ENCODE data around the gene MICAL2.
A peak's percentile ranks its signal among the peaks of the same experiment; 100 is the strongest.

The MICAL2 gene

DNA sequence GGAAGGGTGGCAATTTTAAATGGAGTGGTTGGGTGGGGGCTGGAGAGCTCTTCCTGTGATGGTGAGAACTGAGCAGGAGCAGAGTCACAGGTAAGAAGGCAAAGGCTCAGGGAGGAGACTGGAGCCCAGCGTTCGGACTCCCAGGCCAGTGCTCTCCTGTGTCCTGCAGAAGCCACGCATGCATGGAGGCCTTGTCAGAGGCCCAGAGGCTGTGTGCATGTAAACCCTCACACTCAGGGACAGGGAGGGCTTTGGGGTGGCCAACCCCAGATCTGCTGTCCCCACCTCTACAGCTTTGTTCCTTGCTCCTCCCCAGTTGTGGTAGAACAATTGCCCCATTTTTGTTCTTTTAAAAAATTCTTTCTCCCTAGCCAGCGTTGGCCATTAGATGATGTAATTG, 136.6 kb downstream of the MICAL2 start:
- DNase-seq (ENCODE audit: low read depth) = no peak

DNA sequence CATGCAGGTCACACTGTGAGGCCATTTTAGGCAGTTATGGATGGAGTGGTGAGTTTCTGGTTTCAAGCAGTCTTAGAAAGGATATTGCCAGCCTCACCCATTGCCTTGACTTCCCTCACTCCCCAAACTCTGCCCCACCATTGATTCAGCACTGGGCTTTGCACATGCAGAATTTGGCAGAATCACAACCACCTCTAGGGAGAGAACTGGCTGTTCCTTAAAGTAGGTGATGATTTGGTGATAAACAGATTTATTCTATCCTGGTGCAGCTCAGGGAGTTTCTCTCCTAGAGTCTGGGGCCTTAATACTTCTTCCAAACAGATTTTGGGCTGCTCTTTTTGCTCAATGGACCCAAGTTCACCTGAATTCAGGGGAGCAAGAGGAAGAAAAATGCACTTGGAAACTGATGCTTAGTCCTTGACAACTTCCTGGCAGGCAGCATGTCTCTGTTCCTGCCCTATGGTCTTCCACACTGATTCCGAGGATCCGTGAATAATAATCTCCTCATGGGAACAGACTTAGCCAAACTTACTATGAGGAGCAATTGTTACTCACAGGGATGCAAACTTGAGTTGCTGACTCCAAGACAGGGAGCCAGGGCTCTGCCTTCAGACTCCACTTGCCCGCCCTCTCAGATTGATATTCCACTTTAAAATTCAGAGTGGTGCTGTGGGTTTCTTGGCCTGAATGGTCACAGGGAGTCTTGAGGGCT, 137.3 kb downstream of the MICAL2 start:
- no peak for DNase-seq (ENCODE audit: low read depth)

DNA sequence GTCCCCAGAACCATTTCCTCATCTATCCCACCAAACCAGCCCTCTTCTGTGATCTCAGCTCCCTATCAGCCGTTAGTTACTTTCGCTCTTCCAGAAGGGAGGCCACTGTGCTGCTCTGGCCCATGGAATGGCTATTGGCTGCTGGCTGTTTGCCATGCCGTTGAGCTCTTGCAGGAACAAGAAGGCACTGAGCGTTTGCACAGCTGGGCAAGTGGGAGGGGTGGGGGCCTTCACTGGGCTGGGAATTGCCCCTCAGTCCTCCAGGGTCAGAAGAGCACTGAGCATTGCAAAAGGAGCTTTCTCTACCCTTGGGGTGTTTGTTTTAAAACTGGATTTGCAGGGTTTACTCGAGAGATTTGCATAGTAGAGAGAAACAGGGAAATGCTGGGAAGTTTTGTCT, 137.9 kb downstream of the MICAL2 start:
- DNase-seq (ENCODE audit: low read depth) = no peak

DNA sequence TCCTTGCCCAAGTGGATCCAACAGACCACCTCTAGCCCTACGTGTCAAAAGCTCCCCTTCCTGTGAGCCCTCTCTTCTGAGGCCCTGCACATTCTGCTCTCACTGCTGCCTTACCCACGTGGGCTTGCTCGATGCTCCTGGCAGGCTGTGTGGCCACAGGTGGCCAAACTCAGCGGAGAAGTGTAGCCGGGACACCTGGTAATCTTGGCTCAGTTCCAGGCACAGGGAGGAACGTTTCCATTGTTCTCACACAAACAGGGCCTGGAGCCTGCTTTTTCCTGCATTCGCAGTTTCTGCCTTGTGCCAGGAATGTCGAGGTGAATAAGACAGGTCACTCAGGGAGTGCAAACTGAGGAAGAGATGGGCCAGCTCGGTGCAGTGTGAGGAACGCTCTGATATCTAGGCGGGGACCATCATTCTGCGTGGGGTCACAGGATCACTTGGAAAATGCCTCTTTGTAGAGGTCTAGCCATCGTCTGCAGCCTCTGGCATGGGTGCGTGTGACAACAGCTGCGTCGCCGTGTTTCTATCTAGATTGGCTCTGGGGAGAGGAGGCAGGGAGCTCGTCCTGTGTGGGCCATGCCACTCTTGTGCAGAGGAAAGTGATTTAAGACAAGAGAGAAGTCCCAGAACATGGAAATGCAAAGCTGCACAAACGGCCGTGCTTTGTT, 139.3 kb downstream of the MICAL2 start:
- no peak for DNase-seq (ENCODE audit: low read depth)

DNA sequence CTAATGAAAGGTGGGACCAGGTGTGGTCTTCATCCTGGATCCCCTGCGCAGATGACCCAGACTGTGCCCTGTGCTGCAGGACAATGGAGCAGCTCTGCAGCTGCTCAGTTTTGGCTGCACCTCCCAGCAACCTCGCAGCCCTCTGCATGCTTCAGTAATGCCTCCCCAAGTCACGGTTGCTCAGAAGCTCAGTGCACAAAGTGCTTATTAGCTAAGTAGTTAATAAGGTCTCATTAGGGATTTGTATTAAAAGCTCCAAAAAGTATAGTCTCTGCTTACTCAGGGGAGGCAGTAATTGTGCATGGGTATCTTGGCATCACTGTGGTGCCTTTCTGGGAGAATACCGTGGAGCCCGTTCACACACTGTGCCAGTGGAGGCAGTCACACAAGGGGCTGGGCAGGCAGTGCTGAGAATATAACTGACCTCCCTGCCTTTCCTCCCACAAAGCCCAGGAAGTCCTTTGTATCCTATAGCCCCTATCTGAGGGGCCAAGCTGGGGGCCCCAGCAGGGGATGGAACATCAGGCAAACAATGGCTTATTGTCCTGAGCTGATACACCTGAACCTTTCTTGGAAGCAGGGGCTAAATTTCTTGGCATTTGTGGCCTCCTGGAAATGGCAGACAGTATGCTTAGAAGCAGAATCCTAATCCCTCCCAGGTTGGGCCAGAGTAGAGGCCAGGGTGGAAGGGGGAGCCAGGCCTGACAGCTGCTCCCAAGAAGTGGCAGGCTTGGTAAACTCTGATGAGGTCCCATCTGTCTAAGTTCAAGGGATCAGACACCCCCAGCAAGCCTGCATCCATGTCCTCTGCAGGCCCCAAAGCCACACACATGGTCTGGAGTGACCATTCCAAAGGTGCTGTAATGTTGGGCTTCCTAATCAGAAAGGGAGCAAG, 141.5 kb downstream of the MICAL2 start:
- DNase-seq (ENCODE audit: low read depth) = no peak

DNA sequence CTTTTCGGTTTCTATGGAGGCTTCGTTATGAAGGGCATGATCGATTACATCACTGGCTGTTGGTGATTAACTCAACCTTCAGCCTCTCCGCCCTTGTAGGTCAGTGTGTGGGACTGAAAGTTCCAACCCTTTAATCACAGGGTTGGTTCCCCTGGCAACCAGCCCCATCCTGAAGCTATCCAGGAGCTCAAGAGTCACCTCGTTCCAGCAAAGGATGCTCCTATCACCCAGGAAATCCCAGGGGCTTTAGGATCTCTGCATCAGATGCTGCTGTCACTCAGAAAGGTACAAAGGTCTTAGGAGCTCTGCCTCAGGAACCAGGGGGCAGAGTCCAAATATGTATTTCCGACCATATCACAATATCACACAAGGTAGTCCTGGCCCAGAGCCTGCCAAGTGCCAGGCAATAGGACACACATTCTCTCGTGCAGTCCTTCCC, 143.5 kb downstream of the MICAL2 start:
- no peak for DNase-seq (ENCODE audit: low read depth)

DNA sequence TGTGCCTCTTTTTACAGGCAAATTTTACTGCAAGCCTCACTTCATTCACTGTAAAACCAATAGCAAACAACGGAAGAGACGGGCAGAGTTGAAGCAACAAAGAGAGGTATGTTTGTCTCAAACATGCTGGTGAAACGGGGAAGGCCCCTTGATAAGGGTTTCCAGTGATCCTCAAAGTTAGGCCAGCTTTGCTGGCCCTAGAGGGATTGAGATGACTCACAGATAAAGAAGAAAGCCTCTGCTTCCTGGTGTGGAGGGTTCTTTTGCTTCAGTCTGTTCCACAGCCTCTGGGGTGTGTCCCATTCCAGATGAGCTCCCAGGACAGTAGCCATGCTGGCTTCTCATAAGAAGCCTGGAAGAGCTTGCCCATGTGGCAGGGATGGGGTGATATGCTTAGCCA, 148.1 kb downstream of the MICAL2 start:
- peak; percentile 34 for DNase-seq (ENCODE audit: low read depth)

DNA sequence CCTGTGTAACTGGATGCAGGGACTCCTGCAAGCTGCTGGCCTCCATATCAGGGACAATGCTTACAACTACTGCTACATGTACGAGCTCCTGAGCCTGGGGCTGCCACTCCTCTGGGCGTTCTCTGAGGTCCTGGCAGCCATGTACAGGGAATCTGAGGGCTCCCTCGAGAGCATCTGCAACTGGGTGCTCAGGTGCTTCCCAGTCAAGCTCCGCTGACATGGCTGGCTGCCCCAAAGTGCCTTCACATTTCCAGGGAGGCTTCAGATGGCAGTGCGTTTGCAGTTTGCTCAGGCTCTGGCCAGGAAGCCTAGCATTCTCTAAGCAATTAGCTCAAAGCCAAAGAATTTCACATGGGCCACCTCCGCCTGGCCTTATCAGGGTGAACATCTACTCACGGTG, 149.6 kb downstream of the MICAL2 start:
- no peak for DNase-seq (ENCODE audit: low read depth)

DNA sequence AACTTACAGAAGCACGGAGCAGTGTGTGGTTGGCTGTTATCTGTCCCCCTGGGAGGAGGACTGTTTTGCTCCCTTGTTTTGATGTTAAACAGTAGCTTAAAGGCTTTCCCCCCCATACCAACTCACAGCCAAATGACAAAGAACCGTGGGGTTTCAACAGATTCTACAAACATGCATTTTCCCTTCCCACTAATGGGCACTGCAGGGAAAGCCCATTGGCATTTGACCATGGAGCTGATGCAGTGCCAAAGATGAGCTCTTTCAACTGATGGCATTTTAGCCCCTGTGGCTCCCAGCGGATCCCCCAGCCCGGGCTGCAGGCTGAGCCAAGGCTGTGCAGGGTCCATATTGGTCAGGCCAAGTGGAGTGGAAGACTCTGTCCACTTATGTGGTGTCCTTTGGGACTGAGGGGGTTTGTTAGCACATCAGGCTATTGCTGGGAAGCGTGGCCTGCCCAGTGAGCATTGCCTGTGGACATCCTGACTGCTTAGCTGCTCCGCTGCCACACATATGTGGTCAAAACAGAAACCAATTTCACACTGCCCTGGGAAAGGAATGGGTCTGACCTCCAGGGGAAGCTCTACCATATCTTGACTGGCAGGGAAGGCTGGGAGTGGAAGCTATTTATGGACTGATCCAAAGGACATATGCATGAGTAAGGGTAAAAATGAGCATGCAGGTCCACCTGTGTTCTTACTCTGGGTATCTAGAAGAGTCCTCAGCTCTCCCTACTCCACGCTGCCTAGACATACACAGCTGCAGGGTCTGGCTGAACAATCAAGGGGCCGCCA, 150.5 kb downstream of the MICAL2 start:
- no peak for DNase-seq (ENCODE audit: low read depth)

DNA sequence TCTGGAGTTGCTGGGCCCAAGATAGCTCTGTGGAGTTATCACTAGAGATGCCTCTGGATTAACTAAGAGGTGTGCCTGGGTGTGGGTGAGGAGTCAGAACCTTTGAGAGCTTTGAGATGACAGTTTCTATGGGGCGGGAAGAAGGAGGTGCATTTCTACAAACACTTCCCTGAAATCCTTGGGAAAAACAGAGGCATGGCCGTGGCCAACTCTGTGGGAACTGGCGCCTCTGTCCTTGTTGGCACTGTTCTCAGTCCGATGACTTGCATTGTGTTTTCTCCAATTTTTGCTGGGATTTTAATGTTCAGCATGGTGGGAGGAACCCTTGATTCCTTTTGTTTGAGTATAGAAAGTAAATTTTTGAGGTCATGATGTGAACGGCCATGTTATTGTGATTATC, 151.2 kb downstream of the MICAL2 start:
- DNase-seq (ENCODE audit: low read depth) = no peak

DNA sequence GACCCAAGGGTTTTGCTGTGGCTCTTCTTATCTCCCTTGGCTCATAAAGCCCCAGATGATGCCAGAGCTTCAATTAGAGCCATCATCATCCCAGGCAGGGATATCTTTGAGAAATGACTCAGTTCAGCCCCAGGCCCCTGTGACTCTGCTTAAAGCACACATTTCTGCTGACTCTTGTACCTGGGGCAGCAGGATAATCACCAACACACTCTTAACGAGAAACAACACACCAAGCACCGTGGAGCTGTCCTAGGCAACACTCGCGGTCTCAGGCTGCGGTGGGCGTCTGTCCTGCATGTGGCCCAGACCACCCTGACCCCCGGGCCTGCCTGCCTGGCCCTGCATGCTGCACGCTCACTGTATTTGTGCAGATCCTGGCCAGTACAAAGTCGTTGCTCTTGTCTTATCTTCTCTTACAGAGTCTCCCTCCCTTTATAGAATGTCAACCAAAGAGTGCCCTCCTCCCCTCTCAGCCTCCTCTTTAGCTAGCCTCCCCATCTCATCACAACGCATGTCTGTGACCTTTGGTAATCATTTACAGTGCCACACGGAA, 152.8 kb downstream of the MICAL2 start:
- no peak for DNase-seq (ENCODE audit: low read depth)

DNA sequence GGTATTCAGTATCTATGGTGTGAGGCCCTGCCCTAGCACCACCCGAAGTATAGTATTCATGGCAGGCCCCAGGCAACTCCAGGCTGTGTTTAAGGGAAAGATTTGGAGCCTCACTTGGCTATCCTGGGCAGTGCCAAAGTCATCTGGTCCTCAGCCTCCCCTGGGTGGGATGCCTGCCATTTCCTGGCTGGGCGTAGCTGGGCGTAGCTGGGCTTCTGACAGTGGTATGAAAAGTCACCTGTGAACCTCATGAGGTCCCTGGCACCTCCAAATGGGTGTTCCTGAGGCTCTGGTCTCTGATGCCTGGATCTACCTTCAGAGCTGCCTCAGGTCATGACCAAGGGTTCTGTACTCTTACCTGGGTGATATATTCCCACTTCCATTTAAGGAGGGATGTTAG, 154.0 kb downstream of the MICAL2 start:
- DNase-seq (ENCODE audit: low read depth) = no peak

DNA sequence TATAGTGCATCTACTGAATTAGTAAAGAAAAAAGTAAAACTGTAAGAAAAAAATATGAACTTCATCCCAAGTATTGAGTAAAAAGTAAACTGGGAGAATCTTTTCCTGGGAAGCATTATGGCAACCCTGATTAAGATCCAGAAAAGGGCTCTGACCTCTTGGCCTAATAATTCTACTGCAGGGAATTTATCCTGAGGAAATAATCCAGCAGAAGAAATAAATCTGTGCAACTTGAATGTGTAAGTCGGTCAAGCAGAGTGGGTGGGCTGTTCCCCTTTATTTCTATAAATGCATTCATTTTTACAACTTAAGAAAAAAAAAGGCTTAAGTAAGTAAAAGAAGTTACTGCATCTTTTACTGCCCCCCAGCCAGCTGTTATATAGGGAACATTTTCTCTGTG, 155.7 kb downstream of the MICAL2 start:
- no peak for DNase-seq (ENCODE audit: low read depth)

DNA sequence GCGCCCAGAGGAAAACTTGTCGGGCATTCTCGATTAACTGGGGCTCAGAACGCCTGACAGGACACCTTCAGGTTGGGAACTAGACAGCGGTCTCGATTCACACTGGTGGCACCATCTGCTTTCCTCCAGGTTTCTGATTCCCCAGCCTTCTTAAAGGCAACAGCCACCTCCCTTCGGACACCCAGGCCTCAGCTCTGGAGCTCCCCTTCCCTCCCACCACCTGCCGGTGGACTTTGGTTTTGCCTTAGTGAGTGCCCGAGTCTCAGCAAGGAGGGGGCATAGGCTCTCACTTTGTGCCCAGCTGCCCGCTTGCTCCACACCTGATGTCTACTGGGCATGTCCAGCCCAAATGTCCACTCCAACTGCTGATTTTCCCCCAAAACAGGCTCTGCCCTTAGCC, 156.6 kb downstream of the MICAL2 start:
- no peak for DNase-seq (ENCODE audit: low read depth)

DNA sequence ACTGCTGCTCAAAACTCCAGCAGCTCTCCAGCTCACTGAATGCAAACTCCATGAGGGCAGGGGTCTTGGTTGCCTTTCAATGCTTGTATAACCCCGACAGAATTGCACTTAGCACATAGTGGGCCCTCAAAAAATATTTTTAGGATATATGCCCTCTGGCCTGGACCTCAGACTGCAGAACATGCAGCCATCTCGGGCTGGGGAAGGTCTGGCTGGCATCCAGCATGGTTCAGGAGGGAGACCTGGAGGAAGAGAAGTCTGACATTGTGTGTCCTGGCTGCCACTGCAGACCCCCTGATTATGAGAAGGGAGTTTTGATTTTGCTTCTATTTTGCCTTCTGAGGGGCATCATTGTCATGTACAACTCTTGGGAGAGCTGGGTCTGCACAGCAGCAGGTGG, 157.5 kb downstream of the MICAL2 start:
- DNase-seq (ENCODE audit: low read depth) = no peak

DNA sequence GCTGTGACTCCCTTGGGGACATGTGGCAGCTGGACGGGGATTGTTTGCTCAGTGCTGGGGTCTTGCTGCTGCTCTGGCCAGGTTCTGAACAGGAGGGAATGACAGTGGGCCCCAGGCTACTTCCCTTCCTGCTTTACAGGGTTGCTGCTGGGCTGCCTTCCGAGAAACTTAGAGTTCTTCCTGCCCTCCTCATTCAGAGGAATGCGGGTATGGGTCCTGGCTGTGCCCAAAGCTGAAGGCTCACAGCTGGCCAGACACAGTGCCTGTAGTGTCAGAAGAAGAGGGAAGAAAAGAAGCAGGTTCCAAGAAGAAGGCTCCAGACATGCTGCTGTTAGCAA, 158.7 kb downstream of the MICAL2 start:
- no peak for DNase-seq (ENCODE audit: low read depth)

DNA sequence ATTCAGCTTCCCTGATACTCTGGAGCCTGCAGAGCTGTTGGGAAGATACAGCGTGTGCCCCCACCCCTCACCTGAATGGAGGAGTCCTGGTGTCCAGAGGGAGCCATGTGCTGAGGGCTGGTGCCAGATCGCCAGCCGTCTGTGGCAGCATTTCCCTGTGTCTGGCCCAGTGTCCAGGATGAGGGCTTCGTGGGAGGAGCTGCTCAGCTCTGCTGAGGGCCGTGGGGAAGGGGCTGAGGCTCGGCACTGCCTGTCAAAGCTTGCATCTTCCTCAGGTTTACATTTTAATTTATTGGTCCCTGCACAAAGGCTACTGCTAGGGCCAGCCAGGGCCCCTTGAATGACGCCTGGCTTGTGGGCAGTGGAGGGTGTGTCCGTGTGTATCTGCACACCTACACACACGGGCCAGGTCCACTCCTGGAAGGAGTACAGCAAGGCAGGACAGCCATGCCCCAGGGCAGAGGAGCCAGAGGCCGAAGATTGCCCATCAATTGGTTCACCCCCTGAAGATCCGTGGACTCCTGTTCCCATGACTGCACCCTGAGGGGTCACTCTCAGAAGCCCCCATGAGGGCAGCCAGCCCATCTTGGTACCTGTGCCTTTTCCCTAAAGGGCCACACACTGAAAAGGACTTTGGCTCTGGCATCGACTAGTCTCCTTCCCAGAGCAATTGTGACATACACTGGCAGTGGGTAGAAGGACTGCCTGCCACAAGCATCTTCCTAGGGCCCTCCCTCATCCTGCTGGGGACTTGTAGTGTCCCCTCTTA, 159.2 kb downstream of the MICAL2 start:
- DNase-seq (ENCODE audit: low read depth) = no peak

DNA sequence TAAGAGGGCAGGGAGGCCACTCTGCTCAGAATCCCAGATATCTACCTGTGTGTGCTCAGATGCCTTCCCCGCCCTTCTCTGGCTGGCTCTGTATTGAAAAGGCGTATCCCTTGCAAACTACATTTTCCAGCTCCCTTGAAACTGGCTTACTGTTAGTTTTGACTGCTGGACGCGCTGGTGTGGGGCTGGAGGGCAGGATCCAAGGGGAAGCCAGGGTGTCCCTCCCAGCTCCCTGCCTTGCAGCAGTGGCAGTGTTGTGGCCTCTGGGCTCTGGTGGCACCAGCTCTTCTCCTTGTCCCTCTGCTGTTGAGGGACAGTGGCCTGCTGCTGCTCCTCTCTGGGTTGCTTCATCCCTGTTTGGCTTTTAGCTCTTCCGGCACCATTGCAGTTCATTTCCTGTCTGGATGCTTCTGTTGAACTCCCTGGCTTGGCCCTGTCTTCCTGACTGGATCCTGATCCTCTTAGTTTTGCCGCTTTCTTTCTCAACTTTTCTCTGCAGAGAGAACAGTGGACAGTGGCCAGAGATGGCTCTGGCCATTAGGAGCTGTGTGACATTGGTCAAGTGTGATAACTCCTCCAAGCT, 159.9 kb downstream of the MICAL2 start:
- no peak for DNase-seq (ENCODE audit: low read depth)

DNA sequence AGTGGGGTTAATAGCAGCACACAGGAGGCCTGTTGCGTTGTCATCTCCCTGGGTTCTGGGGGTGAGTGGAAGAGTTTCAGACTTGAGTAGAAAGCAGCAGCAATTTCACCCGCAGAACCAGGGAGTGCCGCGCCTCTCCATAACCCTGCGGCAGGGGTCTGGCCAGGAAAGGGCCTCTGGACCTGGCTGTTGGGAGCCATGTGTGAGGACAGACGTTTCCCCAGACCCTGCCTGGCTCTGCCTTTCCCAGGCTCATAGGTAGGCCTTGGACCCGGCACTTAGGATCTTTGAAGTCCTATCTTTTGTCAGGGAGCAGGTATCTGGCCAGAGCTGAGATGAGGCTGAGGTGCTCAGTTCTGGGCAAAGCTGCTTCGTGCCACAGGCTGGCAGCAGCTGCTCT, 160.4 kb downstream of the MICAL2 start:
- no peak for DNase-seq (ENCODE audit: low read depth)

DNA sequence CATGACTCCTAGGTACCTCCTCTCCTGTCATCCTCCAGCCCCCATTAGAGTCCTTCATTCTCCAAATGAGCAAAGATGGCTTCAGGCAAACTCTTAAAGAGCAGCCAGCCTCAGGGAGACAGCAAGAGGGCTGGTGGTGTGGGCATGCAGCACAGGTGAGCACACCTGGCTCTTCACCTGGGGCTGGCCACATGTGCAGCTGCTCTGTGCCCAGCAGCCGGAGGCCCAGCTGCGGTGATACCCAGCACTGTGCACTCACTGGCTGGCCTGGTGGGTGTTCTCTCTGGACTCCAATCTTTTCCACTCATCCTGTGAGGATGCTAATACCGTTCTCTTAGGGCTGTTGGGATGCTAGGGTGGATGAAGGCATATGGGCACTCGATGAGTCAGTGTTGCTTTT, 160.9 kb downstream of the MICAL2 start:
- DNase-seq (ENCODE audit: low read depth) = no peak

DNA sequence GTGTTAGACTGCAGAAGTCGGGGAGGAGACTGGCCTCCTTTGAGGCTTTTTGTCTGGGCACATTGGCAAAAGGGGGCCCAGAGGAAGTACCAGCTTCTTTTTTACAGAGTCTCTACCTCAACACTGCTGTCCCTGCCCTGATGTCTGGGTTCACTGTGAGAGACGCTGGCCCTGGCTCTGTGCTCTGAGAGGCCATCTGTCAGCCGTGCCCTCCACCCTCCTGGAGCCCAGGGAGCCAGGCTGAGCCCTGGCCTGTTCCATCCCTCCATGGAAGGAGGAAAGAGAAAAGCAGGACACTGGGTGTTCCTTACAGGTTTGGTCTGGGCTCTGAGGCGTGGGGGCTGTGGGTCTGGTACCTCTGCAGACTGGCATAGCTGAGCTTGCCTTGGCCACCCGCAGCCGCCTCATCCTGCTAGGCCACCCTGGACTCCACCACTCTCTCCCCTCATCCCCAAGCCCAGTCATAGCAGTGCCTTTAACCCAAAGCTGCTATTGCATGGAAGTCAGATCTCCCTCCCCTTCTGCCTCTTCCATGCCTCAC, 161.5 kb downstream of the MICAL2 start:
- DNase-seq (ENCODE audit: low read depth) = no peak

All from non-pigmented ciliary epithelial cell (primary cell).